PC-3 (cell line): Measurements from ENCODE around the gene FBXW7.

ENCODE experiments used
- CTCF ChIP-seq: fragments of 300-600 bp; sonication (generic); conservative IDR thresholded peaks from 2 replicates; pipeline ENCODE4 v1.5.1; 2017; ENCODE audit warnings: antibody characterized with exemption, low read depth, mild to moderate bottlenecking, low read length
- EZH2 ChIP-seq: fragments of 300-600 bp; sonication (generic); IDR thresholded peaks from one replicate; pipeline ENCODE4 v1.6.1; 2017; ENCODE audit warnings: antibody characterized with exemption, mild to moderate bottlenecking, low read length; ENCODE audit not compliant: unreplicated experiment
- EZH2phosphoT487 ChIP-seq: fragments of 300-600 bp; sonication (generic); IDR thresholded peaks from 2 replicates; pipeline ENCODE4 v1.6.1; 2018; ENCODE audit warnings: mild to moderate bottlenecking, antibody characterized with exemption, low read length, borderline replicate concordance

- no peak for TF ChIP-seq CTCF
- no peak for TF ChIP-seq EZH2
- no peak for TF ChIP-seq EZH2phosphoT487
These were observed 254.1 kb downstream of the FBXW7 start for GRCh38 chr4:152281822-152282221.
